Bronchial epithelial cell (primary cell): Measurements from ENCODE around the gene ZBTB48. TPM values are rescaled to one million over a fixed set of nuclear protein-coding genes. Genes with fewer than 3 reads are reported as not detected.
A peak's percentile ranks its signal among the peaks of the same experiment; 100 is the strongest.

ENCODE experiments used
- DNase-seq: peaks from one replicate; pipeline ENCODE4 v3.0.0-alpha.2; 2010; ENCODE audit warnings: low read depth
- FAIRE-seq: peaks from 2 replicates; lab custom pipeline; 2011; peaks lifted over from hg19 to GRCh38; lab: Jason Lieb, UNC
- H3K27me3 ChIP-seq: 2 replicates; pipeline ENCODE4 v1.5.1; 2011; ENCODE audit warnings: low read length; ENCODE audit not compliant: control insufficient read depth, insufficient read depth
- H3K36me3 ChIP-seq: 2 replicates; pipeline ENCODE4 v1.5.1; 2011; ENCODE audit warnings: low read length; ENCODE audit not compliant: control insufficient read depth, insufficient read depth
- H3K4me3 ChIP-seq: 2 replicates; pipeline ENCODE4 v1.5.1; 2011; ENCODE audit warnings: mild to moderate bottlenecking, low read depth, low read length, control low read depth
- total RNA-seq: library from RNA; depleted of rRNA; stranded (reverse); fragments of >200 nt; gene quantifications from 2 replicates; pipeline ENCODE4 v1.2.1, GENCODE V29; 2014
- TF ChIP-seq, protein P1 (sequence below): IDR thresholded peaks from 2 replicates; pipeline ENCODE4 v1.5.1; 2011; ENCODE audit warnings: mild to moderate bottlenecking, moderate library complexity, low read length, control low read depth, inconsistent platforms; ENCODE audit not compliant: insufficient read depth, severe bottlenecking

ZBTB48 gene
- total RNA-seq, 1 donor from 2014 or later = 19.7 TPM

DNA sequence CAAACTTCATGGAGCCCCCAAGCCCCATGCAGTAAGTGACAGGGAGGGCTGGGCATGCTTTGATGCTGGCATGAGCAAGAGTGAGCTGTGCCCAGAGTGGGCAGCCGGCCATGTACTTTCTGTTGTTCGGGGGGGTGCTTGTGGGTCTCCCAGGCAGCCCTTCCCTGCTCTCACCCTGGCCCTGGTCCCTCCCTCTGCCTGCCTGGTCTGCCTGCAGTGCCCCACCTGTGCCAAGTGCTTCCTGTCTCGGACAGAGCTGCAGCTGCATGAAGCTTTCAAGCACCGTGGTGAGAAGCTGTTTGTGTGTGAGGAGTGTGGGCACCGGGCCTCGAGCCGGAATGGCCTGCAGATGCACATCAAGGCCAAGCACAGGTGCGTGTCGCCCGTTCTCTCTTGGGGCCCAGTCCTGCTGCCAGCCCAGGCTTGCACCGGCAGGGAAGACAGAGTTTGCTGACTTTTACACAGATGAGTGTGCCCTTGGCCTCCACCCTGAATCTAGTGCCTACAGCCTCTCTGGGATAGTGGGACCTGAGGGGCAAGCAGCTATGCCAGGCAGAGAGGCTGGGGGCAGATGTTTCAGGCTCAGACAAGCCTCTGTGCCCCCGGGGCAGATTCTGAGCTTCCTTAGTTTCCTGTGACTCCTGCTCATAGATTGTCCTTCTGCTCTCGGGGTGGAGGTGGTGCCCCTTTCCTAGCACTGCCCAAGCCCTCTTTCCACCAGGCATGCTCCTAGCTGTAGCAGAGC, 7.6 kb downstream of the ZBTB48 start:
- Histone ChIP-seq H3K36me3 (peaks cover 19% of the 10 kb centered on the region), H3K4me3 (no peak overlapping the region), H3K27me3 (no peaks in the 10 kb centered on the region)
- TF ChIP-seq, protein P1, sequence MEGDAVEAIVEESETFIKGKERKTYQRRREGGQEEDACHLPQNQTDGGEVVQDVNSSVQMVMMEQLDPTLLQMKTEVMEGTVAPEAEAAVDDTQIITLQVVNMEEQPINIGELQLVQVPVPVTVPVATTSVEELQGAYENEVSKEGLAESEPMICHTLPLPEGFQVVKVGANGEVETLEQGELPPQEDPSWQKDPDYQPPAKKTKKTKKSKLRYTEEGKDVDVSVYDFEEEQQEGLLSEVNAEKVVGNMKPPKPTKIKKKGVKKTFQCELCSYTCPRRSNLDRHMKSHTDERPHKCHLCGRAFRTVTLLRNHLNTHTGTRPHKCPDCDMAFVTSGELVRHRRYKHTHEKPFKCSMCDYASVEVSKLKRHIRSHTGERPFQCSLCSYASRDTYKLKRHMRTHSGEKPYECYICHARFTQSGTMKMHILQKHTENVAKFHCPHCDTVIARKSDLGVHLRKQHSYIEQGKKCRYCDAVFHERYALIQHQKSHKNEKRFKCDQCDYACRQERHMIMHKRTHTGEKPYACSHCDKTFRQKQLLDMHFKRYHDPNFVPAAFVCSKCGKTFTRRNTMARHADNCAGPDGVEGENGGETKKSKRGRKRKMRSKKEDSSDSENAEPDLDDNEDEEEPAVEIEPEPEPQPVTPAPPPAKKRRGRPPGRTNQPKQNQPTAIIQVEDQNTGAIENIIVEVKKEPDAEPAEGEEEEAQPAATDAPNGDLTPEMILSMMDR = no peak
- no peak for FAIRE-seq
- DNase-seq = peak; percentile 51

DNA sequence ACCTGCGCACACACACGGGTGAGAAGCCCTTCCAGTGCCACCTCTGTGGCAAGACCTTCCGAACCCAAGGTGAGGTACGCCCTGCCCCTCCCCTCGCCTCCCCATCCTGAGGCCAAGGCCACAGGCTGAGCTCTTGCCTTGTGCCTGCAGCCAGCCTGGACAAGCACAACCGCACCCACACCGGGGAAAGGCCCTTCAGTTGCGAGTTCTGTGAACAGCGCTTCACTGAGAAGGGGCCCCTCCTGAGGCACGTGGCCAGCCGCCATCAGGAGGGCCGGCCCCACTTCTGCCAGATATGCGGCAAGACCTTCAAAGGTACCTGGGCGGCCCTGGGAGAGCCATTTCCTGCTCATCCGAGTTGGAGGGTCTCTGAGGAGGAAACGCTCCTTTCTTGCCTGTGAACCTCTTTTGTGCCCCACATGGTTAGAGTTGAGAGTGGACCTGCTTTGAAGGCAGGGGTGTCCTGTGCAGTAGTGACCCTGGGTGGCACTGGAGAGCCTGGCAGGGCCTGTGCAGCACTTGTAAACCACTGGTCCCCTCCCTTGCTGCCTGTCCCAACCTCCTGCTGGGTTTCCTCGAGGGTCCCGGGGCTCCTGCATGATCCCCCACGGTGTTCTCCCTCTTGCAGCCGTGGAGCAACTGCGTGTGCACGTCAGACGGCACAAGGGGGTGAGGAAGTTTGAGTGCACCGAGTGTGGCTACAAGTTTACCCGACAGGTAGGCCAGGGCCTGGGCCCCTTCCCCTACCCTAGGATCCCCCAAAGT, 8.5 kb downstream of the ZBTB48 start:
- Histone ChIP-seq H3K27me3 (no peaks in the 10 kb centered on the region), H3K36me3 (peaks cover 25% of the 10 kb centered on the region), H3K4me3 (no peak overlapping the region)
- no peak for FAIRE-seq
- TF ChIP-seq, protein P1 = no peak
- DNase-seq = peak; percentile 51

DNA sequence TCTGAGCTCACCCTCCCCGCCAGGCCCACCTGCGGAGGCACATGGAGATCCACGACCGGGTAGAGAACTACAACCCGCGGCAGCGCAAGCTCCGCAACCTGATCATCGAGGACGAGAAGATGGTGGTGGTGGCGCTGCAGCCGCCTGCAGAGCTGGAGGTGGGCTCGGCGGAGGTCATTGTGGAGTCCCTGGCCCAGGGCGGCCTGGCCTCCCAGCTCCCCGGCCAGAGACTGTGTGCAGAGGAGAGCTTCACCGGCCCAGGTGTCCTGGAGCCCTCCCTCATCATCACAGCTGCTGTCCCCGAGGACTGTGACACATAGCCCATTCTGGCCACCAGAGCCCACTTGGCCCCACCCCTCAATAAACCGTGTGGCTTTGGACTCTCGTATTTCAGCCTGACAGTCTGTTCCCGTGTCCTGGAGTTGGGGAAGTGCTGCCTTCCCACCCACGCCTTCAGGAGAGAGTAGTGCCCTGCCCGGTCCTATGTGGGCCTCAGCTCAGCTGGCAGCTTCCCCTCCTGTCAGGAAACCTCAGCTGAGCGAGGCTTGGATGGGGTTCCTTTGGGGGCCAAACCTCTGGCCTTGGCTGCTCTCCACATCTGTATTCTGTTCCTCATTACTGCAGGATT, 9.2 kb downstream of the ZBTB48 start:
- Histone ChIP-seq H3K4me3 (no peak overlapping the region), H3K27me3 (no peaks in the 10 kb centered on the region), H3K36me3 (peaks cover 29% of the 10 kb centered on the region)
- FAIRE-seq (no peak), DNase-seq (no peak)
- TF ChIP-seq, protein P1 = no peak

DNA sequence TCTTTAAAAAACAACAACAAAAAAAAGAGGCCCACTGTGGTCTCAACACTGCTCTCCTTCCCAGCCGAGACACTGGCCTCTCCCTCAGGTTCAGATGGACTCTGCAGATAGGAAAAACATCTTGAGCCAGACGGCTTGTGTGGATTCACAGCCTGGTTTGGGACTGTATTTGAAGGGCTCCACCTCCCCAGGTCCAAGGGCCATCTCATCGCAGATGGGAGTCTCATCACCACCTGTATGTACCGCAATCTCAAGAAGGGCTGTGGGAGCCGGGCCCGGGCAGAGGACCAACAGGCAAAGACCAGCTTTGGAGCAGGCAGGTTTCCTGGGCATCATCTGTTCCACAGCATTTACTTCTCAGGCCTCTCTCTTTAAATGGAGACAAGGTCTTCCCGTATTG, 10.3 kb downstream of the ZBTB48 start:
- no peak overlapping the region for H3K4me3 ChIP-seq
- no peaks in the 10 kb centered on the region for H3K27me3 ChIP-seq
- DNase-seq (no peak), FAIRE-seq (no peak)
- peaks cover 34% of the 10 kb centered on the region for H3K36me3 ChIP-seq
- TF ChIP-seq, protein P1 = no peak

DNA sequence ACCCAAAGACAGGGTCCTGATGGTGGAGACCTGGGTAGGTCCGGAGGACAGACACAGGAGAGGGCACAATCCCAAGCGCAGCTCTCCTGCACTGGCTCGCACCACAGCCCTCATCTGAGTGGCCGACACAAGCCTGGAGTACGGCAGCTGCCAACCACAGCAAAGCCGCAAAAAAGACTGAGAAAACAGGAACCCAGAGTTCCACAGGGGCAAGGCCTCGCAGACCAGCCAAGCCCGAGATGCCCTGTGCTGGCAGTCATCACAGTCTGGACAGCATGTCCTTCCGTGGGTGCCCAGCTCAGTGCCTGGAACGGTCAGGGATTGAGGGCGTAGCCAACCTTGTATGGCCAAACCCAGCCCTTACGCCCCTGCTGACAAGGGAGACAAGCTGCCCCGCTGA, 11.4 kb downstream of the ZBTB48 start:
- no peaks in the 10 kb centered on the region for H3K27me3 ChIP-seq
- H3K36me3 ChIP-seq = peaks cover 44% of the 10 kb centered on the region
- FAIRE-seq (no peak), DNase-seq (no peak)
- no peak overlapping the region for H3K4me3 ChIP-seq
- TF ChIP-seq, protein P1 = no peak
